SU-DHL-6 (cell line): ENCODE measurements around the gene DLGAP3.

ENCODE experiments used
- CTCF ChIP-seq: fragments of 200-600 bp; sonication (generic); IDR thresholded peaks from one replicate; pipeline ENCODE4 v1.5.1; 2017; ENCODE audit warnings: antibody characterized with exemption, mild to moderate bottlenecking, low read length, moderate library complexity; ENCODE audit not compliant: insufficient read depth, poor library complexity, severe bottlenecking
- EZH2phosphoT487 ChIP-seq: fragments of 200-600 bp; sonication (generic), shearing (Covaris generic); conservative IDR thresholded peaks from 2 replicates; pipeline ENCODE4 v1.6.1; 2018; ENCODE audit warnings: mild to moderate bottlenecking, antibody characterized with exemption, low read length, moderate library complexity, mixed read lengths

GRCh38 chr1:34926156-34926555 lies 3.3 kb downstream of the DLGAP3 start:
- TF ChIP-seq CTCF (no peak), EZH2phosphoT487 (no peak)
